GM13977 (cell line): ENCODE data around the gene ANTXR2.

Source experiments
- DNase-seq: peaks from one replicate; pipeline ENCODE4 v3.0.0; 2012; ENCODE audit warnings: low spot score
- CTCF ChIP-seq: IDR thresholded peaks from 2 replicates; pipeline ENCODE4 v1.5.1; 2012; ENCODE audit warnings: mild to moderate bottlenecking, control low read depth; ENCODE audit not compliant: insufficient read depth; ENCODE audit errors: extremely low read depth, missing control alignments
- in situ Hi-C: fragments of 300-500 bp; cut with MboI; formaldehyde crosslinking; loops from one replicate; pipeline ENCODE4 v1.12.0; 2022; ENCODE audit warnings: low sequenced_read_pairs, low pct_unique_long_range_greater_than_20kb, mixed read lengths, inconsistent platforms; ENCODE audit not compliant: unreplicated experiment

Gene ANTXR2

DNA sequence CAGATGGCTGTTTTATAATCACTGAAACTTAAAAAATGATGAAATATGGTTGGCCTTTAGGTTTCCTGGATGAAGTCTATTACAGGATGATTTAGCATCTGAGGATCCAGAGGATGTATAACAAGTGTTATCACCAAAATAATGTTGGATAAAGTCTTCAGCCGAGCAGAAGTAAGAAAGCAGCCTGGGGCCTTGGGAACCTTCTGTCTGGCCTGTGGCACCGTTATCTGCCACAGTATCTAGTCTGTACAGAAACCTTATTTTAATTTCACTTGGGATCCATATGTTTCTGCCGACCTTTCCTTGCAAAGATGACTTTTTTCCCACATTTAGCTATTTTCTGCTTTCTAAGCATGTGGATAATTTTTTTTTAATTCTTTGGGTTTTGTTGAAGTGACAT, 20.5 kb upstream of the ANTXR2 start:
- no peak for DNase-seq
- TF ChIP-seq CTCF, result no peak
- in situ Hi-C loops, result no loop called here

- no peak for DNase-seq
- no peak for TF ChIP-seq CTCF
These were observed 19.8 kb upstream of the ANTXR2 start for GRCh38 chr4:80092847-80093246.

DNA sequence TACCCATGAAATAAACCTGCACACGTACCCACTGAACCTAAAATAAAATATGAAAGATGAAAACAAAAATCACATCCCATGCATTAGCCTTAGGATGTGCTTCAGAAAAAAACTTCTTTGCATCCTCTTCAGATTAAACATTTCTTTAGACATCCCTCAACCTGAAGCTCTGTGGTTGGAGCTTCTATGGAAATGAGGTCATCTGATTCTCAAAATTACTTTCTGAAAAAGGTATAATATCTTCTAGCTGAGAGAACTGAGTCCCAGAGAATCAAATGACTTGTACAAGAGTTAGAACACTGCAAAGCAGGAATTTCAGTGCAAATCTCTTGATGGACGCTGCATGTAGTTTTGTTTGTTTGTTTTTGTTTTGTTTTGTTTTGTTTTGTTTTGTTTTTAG, 19.1 kb upstream of the ANTXR2 start:
- TF ChIP-seq CTCF, result no peak
- DNase-seq, result no peak
- in situ Hi-C loops, result no loop called here

More at GRCh38 chr4:80092847-80093246, 19.8 kb upstream of the ANTXR2 start:
- in situ Hi-C loops, result no loop called here

DNA sequence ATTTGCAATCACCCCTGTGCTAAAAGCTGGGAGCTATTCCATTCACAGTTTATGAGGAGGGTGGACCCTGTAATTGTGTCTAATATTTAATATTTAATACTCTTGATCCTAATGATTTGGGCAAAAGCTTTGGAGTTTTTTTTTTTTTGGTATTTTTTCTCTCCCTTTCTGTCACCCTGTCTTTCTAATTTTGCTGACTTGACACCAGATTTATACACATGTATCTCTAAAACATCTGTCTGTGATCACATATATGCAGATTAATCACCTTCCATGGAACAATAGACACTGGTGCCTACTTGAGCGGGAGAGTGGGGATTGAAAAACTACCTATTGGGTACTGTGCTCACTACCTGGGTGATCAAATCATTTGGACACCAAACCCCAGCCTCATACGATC, 18.7 kb upstream of the ANTXR2 start:
- no peak for DNase-seq
- TF ChIP-seq CTCF, result no peak
- in situ Hi-C loops, result no loop called here

- TF ChIP-seq CTCF, result no peak
- no peak for DNase-seq
- in situ Hi-C loops, result no loop called here
These were observed 18.2 kb upstream of the ANTXR2 start for GRCh38 chr4:80091184-80091583.

- in situ Hi-C loops, result no loop called here
- no peak for TF ChIP-seq CTCF
- no peak for DNase-seq
These were observed 17.1 kb upstream of the ANTXR2 start for GRCh38 chr4:80090090-80090489.

- TF ChIP-seq CTCF, result no peak
These were observed 15.4 kb upstream of the ANTXR2 start for GRCh38 chr4:80088471-80088870.

More at GRCh38 chr4:80088471-80088870, 15.4 kb upstream of the ANTXR2 start:
- no peak for DNase-seq
- in situ Hi-C loops, result no loop called here
